ENCODE results near the gene TBX6. TPM values are rescaled to one million over a fixed set of nuclear protein-coding genes. Genes with fewer than 3 reads are reported as not detected.

Gene TBX6
- total RNA-seq, 1 donor from 2014 or later = 0.55 TPM

- no peak for DNase-seq (ENCODE audit: low spot score)
- H3K4me3 Mint-ChIP-seq (ENCODE audit: unreplicated experiment) = no peak overlapping the region
- H3K27me3 Mint-ChIP-seq (ENCODE audit: low read depth) = no peaks in the 10 kb centered on the region
- peaks cover 22% of the 10 kb centered on the region for H3K36me3 Mint-ChIP-seq (ENCODE audit: low read depth)
- no peaks in the 10 kb centered on the region for H3K9me3 Mint-ChIP-seq (ENCODE audit: low read depth)
- peaks cover 33% of the 10 kb centered on the region for H3K4me1 Mint-ChIP-seq (ENCODE audit: low read depth)
- H3K27ac Mint-ChIP-seq (ENCODE audit: unreplicated experiment) = no peak overlapping the region
- TF ChIP-seq, protein P1, sequence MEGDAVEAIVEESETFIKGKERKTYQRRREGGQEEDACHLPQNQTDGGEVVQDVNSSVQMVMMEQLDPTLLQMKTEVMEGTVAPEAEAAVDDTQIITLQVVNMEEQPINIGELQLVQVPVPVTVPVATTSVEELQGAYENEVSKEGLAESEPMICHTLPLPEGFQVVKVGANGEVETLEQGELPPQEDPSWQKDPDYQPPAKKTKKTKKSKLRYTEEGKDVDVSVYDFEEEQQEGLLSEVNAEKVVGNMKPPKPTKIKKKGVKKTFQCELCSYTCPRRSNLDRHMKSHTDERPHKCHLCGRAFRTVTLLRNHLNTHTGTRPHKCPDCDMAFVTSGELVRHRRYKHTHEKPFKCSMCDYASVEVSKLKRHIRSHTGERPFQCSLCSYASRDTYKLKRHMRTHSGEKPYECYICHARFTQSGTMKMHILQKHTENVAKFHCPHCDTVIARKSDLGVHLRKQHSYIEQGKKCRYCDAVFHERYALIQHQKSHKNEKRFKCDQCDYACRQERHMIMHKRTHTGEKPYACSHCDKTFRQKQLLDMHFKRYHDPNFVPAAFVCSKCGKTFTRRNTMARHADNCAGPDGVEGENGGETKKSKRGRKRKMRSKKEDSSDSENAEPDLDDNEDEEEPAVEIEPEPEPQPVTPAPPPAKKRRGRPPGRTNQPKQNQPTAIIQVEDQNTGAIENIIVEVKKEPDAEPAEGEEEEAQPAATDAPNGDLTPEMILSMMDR (IDR thresholded peaks at IDR 0.05) = no peak
Measured at GRCh38 chr16:30079480-30079879, 12.2 kb downstream of the TBX6 start.

DNA sequence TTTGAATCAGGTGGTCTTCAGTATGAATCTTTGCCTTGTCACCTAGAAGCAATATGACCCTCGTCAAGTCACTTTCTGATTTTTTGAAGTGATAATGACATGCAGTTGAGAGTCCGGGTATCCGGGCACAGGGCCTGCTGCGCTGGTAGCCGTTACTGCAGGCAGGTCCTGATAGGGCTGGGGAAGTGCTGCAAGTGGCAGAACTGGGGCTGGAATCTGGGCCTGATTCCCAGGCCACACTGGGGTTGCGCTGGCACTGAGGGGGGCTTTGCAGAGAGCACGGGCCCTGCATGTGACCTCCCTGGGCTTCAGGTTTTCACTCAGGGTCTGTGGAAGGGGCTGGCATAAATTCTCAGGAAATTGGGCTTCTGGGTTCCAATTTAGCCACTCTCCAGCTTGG, 13.0 kb downstream of the TBX6 start:
- Mint-ChIP-seq H3K27ac (ENCODE audit: unreplicated experiment) (no peak overlapping the region), H3K9me3 (ENCODE audit: low read depth) (no peaks in the 10 kb centered on the region), H3K4me1 (ENCODE audit: low read depth) (peaks cover 35% of the 10 kb centered on the region), H3K36me3 (ENCODE audit: low read depth) (peaks cover 23% of the 10 kb centered on the region), H3K27me3 (ENCODE audit: low read depth) (no peaks in the 10 kb centered on the region), H3K4me3 (ENCODE audit: unreplicated experiment) (no peak overlapping the region)
- no peak for DNase-seq (ENCODE audit: low spot score)
- TF ChIP-seq, protein P1 (IDR thresholded peaks at IDR 0.05) = no peak

DNA sequence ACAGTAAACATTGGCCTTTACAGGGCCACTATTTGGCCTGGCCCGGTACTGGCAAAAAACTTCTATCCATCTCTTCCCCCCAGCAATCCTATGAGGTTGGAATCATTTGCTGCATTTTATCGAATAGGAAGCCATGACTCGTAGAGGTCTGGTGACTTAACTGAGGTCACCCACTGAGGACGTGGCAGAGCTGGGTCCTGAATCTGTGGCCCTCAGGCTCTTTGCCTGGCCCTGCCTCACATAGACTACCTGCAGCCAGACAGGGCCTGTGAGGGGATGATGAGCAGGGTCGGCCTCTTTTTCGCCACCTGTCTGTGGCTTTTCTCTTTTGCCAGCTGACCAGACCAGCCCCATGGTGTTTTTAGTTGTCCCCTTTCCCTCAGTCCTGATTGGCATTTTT, 14.1 kb downstream of the TBX6 start:
- peak overlapping the region; percentile 83 for H3K4me3 Mint-ChIP-seq (ENCODE audit: unreplicated experiment)
- TF ChIP-seq, protein P1 (IDR thresholded peaks at IDR 0.05) = no peak
- H3K9me3 Mint-ChIP-seq (ENCODE audit: low read depth) = no peaks in the 10 kb centered on the region
- peak overlapping the region; percentile 77 for H3K27ac Mint-ChIP-seq (ENCODE audit: unreplicated experiment)
- H3K36me3 Mint-ChIP-seq (ENCODE audit: low read depth) = peaks cover 16% of the 10 kb centered on the region
- DNase-seq (ENCODE audit: low spot score) = no peak
- H3K4me1 Mint-ChIP-seq (ENCODE audit: low read depth) = peaks cover 36% of the 10 kb centered on the region
- no peaks in the 10 kb centered on the region for H3K27me3 Mint-ChIP-seq (ENCODE audit: low read depth)

GRCh38 chr16:30076276-30076791, 15.4 kb downstream of the TBX6 start:
- no peaks in the 10 kb centered on the region for H3K9me3 Mint-ChIP-seq (ENCODE audit: low read depth)
- peaks cover 39% of the 10 kb centered on the region for H3K4me1 Mint-ChIP-seq (ENCODE audit: low read depth)
- DNase-seq (ENCODE audit: low spot score) = no peak
- peaks cover 15% of the 10 kb centered on the region for H3K36me3 Mint-ChIP-seq (ENCODE audit: low read depth)
- peak overlapping the region; percentile 83 for H3K4me3 Mint-ChIP-seq (ENCODE audit: unreplicated experiment)
- H3K27ac Mint-ChIP-seq (ENCODE audit: unreplicated experiment) = peak overlapping the region; percentile 82
- TF ChIP-seq, protein P1 (IDR thresholded peaks at IDR 0.05) = no peak
- H3K27me3 Mint-ChIP-seq (ENCODE audit: low read depth) = no peaks in the 10 kb centered on the region

DNA sequence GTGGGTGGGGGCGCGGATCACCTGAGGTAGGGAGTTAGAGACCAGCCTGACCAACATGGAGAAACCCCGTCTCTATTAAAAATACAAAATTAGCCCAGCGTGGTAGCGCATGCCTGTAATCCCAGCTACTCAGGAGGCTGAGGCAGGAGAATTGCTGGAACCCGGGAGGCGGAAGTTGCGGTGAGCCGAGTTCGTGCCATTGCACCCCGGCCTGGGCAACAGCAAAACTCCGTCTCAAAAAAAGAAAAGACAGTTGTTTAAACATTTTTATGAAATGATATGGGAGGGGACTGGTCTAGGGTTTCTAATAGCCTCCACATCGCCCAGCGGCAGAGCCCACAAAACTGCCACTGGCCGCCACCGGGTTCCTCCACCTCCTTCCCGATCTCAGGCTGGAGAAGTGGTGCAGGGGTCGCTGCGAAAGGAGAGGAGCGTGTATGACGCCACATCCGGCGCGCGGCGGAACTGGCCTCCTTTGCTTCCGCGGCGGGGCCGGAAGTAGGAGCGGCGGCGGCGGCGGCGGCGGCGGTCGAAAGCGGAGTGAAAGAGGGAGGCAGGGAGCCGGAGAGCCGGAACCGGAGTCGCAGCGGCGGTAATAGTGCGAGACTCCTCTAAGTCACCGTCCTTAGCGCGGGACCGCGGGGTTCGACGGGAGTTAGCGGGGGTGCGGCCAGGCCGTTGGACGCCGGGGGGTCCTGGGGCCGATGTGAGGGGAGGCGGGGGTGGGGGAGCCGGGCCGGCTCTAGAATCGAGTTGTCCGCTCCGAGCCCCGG, 16.0 kb downstream of the TBX6 start, which contains the start of gene PPP4C:
Gene PPP4C, plus strand, starts transcription at position 492 of the 773 bp plus-strand sequence. CDS start 384 bp downstream, outside the sequence.
- Mint-ChIP-seq H3K36me3 (ENCODE audit: low read depth) (peaks cover 12% of the 10 kb centered on the region), H3K27me3 (ENCODE audit: low read depth) (no peaks in the 10 kb centered on the region), H3K9me3 (ENCODE audit: low read depth) (no peaks in the 10 kb centered on the region), H3K4me1 (ENCODE audit: low read depth) (peaks cover 39% of the 10 kb centered on the region), H3K4me3 (ENCODE audit: unreplicated experiment) (peak within 1 kb of the TSS; percentile 83), H3K27ac (ENCODE audit: unreplicated experiment) (peak within 1 kb of the TSS; percentile 97)
- TF ChIP-seq, protein P1 (IDR thresholded peaks at IDR 0.05) = peak; percentile 33
- DNase-seq (ENCODE audit: low spot score) = no peak
